GM12875 (cell line): ENCODE results near the gene RSAD1.

ENCODE experiments used
- H3K4me3 ChIP-seq: one replicate; pipeline ENCODE4 v1.5.1; 2011; ENCODE audit warnings: low read depth, low read length, control low read depth
- TF ChIP-seq, protein P1 (sequence below): IDR thresholded peaks from 2 replicates; pipeline ENCODE4 v1.5.1; 2011; ENCODE audit warnings: low read depth, mild to moderate bottlenecking, control low read depth, inconsistent platforms, low read length, moderate library complexity, borderline replicate concordance; ENCODE audit not compliant: insufficient read depth

RSAD1 gene

DNA sequence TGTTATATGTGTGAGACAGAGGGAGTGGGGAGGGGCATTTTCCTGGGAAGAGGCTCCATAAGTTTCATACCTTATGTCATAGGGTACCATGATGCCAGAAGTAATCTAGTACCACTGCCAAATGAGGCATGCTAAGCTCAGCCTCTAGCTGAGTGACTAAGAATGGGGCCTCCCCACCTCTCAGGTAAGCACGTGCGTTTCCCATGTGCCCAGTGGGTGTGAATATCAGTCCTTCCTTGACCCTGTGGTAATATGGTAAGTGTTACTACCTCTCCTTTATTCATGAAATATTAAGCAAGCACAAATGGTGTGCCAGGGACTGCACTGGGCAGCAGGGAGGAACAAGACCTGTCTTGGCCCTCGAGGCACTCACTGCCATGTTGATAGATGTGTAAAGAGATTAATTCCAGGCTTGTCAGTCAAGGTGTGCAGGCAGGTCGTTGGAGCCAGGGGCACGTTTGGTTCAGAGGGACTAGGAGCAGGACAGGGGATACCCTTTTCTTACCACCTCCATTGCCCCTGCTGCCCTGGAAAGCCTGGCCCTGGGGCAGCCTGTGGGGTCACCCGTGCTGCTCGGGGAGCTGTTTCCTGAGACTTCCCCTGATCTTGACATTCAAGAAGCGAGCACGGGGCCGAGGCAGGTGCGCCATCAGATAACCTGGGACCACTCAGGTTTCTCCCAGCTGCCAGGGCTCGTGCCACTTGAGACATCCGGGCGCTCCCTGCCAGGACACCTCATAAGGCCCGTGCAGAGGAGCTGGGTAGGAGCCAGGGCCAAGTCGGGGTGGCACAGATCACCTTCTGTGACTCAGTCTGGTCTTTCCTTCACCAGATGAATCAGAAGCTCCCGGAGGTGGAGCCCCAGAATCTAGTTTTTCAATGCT is 8.8 kb downstream of the RSAD1 start:
- TF ChIP-seq, protein P1, sequence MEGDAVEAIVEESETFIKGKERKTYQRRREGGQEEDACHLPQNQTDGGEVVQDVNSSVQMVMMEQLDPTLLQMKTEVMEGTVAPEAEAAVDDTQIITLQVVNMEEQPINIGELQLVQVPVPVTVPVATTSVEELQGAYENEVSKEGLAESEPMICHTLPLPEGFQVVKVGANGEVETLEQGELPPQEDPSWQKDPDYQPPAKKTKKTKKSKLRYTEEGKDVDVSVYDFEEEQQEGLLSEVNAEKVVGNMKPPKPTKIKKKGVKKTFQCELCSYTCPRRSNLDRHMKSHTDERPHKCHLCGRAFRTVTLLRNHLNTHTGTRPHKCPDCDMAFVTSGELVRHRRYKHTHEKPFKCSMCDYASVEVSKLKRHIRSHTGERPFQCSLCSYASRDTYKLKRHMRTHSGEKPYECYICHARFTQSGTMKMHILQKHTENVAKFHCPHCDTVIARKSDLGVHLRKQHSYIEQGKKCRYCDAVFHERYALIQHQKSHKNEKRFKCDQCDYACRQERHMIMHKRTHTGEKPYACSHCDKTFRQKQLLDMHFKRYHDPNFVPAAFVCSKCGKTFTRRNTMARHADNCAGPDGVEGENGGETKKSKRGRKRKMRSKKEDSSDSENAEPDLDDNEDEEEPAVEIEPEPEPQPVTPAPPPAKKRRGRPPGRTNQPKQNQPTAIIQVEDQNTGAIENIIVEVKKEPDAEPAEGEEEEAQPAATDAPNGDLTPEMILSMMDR: no peak
- H3K4me3 ChIP-seq: no peak overlapping the region

GRCh38 chr17:50488880-50489279 is 10.2 kb downstream of the RSAD1 start:
- H3K4me3 ChIP-seq: no peak overlapping the region
- TF ChIP-seq, protein P1: no peak

DNA sequence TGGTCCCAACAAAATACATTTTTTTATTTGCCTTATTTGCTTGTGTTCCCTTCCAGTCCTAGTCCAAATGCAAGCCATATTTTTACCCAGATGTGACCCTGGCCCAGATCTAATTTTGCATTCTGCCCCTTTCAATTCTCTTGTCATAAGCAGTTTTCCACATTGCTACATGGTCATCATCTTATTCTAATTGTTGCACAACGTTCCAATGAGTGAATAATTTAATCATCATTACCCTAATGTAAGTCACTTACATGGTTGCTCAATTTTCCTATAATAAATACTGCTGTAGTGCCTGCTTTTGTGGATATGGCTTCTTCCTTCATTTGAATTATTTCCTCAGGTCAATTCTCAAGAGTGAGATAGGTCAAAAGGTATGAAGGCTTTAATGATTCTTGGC is 12.8 kb downstream of the RSAD1 start:
- no peak overlapping the region for H3K4me3 ChIP-seq
- TF ChIP-seq, protein P1: no peak

DNA sequence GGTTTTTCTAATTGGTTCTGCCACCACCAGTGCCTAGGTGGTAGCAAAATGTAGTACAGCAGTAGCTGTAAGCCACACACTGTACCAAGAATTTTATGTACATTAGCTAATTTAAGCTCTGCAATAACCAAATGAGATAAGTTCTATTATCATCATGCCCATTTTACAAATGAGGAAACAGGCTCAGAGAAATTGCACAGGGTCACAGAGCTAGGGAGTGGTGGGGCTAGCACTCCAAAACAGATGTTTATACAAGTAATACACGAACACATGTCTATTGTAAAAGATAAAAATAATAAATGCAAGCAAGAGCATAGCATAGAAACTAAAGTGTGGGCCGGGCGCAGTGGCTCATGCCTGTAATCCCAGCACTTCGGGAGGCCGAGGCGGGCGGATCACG is 13.6 kb downstream of the RSAD1 start:
- no peak overlapping the region for H3K4me3 ChIP-seq
- TF ChIP-seq, protein P1: no peak

DNA sequence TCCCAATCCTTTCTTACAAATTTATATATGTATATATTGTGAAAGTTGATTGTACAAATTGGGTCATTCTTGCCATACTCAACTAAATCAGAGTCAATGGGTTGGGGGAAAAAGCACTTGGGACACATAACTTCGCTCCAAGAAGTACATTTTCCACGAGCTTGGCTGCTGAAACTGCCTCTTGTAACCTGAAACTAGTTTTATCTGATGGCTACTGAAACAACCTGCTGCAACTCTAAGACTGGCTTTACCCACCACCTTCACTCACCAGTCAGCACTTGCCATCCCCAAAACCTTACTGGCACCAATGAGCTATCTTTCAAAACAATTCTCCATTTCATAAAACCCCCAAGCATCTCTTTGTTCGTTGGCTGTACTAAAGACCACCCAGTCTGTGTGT is 15.1 kb downstream of the RSAD1 start:
- H3K4me3 ChIP-seq: no peak overlapping the region
- TF ChIP-seq, protein P1: no peak

- TF ChIP-seq, protein P1: no peak
- no peak overlapping the region for H3K4me3 ChIP-seq
Observed at GRCh38 chr17:50495217-50495823, 16.7 kb downstream of the RSAD1 start.

DNA sequence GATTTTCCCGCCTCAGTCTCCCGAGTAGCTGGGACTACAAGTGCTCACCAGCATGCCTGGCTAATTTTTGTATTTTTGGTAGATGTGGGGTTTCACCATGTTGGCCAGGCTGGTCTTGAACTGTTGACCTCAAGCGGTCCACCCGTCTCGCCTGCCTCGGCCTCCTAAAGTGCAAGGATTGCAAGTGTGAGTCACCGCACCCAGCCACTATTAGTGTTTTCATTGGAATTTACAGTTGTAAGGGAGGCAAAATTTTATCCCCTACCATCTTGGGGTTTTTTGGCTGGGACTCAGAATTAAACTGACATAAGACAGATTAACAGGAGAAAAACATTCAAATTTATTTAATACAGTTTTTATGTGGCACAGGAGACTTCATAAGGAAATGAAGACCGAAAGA is 17.3 kb downstream of the RSAD1 start:
- TF ChIP-seq, protein P1: no peak
- H3K4me3 ChIP-seq: no peak overlapping the region
